ENCODE measurements around the gene SLC26A1.

GRCh38 chr4:962231-963208 lies 30.7 kb downstream of the SLC26A1 start:
- TF ChIP-seq CTCF (IDR thresholded peaks at IDR 0.05) = no peak
- TF ChIP-seq POLR2A (IDR thresholded peaks at IDR 0.05) = no peak
